HG03575 (cell line): ENCODE measurements around the gene PEPD.
A peak's percentile ranks its signal among the peaks of the same experiment; 100 is the strongest.

Experiments
- ATAC-seq: cut with Tn5 transposase; IDR thresholded peaks from one replicate; pipeline ENCODE4 v1.9.1; 2021; ENCODE audit not compliant: unreplicated experiment, insufficient number of reproducible peaks, low FRiP score; ENCODE audit errors: extremely low read depth

The PEPD gene

DNA sequence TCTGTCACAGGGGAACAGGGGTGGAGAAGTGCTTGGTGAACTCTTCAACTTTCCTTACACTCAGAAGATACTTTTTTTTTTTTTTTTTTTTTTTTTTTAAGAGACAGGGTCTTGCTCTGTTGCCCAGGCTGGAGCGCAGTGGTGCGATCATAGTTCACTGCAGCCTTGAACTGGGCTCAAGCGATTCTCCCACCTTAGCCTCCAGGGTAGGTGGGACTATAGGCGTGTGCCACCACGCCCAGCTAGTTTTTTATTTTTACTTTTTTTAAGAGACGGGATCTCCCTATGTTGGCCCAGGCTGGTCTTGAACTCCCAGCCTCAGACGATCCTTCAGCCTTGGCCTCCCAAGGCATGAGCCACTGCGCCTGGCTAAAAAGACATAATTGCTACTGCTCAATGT is 136.6 kb downstream of the PEPD start:
- ATAC-seq = no peak

DNA sequence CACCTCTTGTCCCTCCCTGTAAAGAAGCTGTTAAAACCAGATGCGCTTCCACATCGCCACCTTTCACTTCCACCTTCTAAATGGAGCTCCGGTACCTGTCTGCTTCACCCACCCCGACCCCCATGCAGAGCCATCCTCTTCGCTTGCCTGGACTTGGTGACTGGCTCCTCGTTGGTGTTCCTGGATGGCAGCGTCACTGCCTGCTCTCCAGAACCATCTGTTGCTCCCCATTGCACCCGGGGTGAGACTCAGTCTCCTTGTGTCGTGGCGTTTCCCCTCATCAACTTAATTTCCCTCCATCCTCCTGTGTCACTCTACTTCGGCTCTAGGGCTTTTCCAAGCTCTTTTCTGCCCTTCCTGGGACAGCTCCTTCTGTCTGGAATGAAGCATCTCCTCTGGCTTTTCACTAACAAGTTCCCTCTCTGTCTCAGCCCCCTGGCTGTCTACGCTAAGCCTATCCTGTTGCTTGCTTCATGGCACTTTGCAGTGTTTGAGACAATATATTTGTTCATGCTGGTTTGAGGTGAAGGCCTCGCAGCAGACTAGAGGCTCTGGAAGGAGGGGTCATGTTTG is 137.8 kb downstream of the PEPD start:
- ATAC-seq = no peak

DNA sequence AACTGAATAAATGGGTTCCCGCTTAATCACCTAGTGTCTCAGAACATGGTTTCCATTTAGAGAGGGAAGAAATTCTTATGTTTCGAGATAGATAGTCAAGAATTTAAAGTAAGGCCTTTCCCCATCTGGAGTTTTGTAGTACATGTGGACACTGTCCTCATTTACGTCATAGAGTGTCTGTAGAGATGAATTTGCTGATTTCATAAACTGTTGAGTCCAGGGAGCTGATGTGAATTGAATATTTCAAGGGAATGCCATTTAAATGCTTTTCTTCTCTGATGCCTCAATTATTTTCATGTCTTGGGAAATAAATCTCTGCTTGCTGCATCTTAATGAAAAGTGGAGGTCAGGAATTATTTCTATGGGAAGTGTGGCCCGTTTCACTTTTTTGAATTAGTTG is 138.6 kb downstream of the PEPD start:
- no peak for ATAC-seq

DNA sequence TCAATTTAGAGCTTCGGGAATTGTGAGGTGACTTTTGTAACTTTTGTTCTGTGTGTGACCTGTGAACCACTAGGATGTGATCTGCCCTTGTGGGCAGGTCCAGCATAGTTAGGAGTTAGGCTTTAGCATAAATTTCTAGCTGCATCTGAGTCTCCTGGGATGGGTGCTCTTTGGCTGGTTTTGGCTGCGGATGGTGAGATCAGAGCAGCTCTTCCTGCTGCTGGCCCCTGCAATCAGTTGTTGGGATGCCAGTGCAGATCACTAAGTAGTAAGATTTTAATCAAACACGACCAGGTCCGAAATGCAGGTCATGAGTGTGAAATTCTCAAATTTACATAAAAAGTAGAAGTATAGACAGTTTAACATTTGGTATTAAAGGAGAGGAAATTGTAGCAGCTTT is 139.6 kb downstream of the PEPD start:
- ATAC-seq = no peak

DNA sequence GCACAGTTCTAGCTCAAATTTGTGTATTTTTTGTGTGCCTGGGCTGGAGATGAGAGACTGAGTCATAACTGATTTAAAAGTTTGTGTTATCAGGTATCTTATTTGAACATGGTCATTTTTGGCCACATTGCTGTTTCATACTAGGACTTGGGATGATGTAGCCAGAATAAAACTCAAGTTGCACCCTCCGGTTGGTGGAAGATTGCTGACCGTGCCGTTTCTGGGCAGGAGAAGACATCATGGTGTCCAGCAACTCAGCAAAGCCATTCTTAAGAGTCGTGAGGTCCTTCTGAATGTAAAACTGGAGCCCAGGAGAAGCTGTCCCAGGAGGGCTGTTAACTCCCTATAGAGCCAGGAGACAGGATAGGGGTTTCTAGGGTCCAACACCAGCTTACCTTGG is 140.5 kb downstream of the PEPD start:
- ATAC-seq = no peak

DNA sequence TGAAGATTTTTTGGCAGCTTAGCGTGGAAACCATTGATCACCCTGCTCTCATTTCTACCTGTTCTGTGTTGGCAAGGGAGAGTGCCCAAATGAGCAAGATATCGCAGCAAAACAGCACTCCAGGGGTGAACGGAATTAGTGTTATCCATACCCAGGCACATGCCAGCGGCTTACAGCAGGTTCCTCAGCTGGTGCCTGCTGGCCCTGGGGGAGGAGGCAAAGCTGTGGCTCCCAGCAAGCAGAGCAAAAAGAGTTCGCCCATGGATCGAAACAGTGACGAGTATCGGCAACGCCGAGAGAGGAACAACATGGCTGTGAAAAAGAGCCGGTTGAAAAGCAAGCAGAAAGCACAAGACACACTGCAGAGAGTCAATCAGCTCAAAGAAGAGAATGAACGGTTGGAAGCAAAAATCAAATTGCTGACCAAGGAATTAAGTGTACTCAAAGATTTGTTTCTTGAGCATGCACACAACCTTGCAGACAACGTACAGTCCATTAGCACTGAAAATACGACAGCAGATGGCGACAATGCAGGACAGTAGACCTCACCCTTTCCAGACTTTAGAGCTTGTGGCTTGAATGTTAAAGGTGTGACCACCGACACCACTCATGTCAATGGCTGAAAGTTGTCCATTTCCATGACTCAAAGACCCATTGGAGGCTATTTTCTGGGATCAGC is 142.3 kb downstream of the PEPD start:
- ATAC-seq = no peak

DNA sequence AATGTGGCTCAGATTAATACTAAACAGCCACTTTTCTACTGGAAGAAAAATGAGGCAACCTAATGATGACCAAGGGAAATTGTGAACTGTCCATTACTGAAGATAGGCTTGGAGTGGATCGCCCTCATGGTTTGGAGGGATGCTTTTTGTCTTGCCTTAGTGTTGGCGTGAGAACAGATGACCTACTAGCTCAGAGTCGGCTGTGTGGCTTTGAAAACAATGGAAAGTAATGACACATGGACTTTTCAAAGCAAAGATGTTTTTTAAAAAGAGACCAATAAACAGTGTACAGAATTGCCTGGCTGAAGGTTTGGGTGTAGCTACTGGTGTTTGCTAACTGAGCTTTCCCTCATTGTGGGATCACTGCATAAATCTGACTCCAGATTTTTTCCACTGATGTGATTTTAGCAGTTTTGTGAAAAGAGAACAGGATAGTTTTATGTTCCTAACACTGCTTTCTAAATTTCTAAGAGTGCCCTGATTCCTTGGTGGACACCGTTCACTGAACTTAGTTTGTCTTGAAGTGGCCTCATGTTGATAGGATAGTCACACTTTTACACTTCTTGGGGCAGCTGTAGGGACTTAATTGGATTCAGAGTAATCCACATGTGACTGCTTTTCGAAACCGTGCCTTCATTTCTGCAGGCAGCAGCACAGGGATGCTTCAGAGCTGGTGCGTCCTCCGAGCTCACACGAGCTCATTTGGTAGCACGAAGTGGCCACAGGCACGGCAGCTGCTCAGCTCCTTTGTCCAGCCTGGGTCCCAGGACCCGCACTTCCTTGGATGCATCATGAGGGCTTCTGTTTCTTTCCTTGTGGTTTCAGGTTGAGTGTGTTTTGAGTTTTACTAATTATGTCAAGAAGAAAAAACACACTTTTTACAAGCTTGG is 143.8 kb downstream of the PEPD start:
- ATAC-seq = no peak

DNA sequence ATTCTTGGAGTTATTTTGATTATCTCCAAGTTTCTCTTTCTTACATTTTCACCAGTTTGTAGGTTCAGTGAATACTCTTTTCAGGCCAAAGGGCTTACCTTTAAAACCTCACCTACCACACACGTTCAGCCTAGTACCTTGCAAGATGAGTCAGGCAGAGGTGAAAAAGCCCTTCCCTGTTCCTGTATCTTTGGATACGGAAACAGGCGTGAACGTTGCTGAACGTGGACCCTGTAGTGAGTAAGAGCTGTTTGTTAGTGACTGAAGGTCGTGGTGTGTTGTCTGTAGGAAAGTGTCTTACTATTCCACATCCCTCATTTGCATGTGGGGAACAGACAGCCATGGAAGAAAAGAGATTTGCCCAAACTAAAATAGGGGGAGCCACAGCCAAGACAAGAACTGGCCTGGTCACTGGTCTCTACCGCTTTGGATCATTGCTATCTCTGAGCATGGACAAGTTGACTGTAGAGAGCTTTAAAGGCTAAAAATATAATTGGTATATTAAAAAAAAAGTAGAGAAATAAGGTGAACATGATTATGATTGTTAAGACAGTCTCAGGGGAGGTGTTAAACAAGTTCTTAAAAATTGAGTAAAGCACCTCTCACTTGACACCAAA is 144.5 kb downstream of the PEPD start:
- ATAC-seq = no peak

DNA sequence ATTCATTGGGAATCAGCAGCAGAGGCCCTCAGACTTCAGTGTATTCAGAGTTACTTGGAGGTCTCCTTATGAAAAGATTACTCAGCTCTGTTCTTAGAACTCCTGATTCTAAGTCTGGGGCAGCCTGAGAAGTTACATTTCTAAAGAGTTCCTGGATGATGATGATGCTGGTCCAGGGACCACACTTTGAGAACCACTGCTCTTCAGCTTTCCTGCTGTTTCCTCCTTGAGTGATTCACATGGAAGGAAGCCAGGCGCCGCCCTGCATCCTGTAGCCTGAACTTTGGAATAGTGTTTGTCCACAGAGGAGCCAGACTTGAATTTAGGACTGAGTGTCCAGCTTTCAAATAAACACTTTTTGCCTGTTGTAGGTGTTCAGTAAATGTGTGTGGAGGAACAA is 145.2 kb downstream of the PEPD start:
- no peak for ATAC-seq

DNA sequence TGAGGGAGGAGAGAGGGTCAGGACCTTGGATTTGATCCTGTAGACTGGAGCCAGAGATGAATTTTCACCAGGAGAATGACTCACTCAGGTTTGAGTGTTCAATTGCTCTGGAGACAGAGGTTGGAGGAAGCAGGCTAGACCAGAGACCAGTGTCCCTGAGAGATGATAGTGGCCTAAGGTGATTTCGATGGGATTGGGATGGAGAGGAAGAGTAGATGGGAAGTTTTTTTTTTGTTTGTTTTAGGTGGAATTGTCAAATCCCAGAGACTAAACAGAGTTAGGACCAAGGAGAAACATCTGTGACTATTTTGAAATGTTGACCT is 145.8 kb downstream of the PEPD start:
- no peak for ATAC-seq

DNA sequence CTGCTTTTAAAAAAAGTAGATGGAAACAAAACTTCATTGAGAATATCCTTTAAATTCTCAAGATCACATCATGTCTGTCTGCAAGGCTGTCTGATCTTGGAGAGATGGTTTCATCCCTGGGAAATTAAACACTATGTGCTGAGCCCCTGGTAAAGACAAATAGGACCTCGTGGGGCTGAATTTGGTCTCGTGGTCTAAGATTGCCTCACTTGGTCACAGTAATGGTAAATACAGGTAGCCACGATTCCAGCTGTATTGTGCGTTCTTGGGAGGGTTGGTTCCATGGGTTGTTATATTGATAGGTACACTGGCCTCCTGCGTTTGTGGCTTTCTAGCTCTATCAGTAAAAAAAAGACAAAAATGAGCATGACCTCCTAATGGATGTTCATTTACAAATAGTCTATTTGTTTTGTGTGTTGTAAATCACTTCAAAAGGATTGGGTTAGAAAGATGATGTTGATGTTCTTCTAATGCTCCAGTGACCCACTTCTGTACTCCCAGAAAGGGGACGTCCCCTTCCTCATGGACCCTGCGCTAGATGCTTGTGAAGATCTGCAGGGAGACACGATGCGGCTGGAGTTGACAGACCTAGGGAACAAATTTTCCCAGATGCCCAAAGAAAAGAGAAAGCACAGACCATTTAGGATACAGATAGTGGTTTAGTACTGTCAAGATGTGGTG is 146.3 kb downstream of the PEPD start:
- no peak for ATAC-seq

DNA sequence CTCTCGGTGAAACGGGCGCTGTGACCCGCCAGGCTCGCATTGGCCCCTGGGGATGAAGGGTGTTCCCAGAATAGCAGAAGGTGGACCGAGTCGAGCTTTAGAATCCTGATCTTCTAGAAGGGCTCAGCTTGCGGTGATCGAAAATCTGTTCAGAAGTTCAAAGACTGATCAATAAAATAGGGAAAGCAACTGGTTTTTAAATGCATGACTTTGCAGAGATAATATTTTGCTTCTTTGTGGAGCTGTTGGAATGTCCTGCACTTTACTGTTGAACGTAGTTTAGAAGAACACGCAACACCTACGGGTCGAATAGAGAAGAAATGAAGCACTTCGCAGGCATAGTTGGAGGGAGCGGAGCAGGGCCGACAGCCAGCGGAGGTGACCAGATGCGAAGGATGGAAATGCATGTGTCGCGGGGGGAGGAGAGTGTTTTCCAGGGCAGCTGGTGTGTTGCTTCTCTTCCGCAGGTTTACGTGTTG is 147.3 kb downstream of the PEPD start:
- ATAC-seq = no peak

DNA sequence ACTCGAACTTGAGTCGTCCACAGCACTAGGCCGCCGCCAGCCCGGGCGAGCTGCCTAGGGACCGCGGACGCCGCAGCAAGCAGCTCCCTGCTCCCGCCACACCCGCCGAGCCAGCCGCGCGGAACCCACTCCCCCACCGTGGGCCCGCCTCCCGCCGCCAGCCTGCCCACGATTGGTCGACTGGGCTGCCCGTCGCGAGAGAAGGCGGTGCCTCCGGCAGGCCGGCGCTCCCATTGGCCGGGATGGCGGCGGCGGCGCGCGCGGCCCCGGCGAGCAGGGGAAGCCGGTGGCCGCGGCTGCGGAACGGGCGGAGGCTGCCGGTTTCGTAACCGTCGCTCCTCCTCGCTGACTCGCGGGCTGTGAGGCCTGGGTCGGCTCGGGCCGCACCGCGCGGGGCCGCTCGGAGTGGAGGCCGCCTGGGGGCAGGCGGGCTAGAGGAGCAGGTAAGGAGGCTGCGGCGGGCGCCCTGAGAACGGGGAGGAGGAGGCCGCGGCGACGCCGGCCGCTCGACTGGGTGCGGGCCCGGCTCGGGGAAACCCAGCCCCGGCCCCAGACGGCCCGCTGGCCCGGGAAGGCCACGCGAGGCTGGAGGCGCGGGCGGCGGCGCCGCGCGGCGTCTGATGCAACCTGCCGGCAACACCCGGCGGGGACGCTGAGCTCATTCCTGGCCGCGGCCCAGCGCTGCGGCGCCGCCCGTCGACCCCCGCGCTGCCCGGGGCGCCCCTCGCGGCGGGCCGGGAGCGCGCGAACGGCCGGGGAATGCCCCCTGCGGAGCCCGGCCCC is 147.9 kb downstream of the PEPD start, which contains the start of gene CEBPG:
CEBPG (plus strand) TSS at position 257 of the 783 bp plus-strand sequence. CDS start 5,531 bp downstream, outside the sequence.
- ATAC-seq = peak; percentile 46

DNA sequence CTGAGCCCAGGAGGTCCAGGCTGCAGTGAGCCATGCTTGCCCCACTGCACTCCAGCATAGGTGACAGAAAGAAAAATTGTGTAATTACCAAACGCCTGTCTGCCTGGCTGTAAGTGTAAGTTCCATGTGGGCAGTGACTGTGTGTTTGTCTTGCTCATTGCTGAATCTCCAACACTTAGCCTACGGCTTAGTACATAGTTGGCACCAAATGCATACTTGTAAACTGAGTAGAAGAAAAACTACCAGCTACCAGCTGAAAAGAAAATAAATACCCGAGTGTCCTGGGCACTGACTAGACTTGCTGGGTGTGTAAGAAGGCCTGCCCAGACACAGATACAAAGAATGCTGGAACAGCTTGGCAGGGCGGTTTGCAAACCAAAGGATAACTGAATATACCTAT is 150.8 kb downstream of the PEPD start:
- no peak for ATAC-seq

DNA sequence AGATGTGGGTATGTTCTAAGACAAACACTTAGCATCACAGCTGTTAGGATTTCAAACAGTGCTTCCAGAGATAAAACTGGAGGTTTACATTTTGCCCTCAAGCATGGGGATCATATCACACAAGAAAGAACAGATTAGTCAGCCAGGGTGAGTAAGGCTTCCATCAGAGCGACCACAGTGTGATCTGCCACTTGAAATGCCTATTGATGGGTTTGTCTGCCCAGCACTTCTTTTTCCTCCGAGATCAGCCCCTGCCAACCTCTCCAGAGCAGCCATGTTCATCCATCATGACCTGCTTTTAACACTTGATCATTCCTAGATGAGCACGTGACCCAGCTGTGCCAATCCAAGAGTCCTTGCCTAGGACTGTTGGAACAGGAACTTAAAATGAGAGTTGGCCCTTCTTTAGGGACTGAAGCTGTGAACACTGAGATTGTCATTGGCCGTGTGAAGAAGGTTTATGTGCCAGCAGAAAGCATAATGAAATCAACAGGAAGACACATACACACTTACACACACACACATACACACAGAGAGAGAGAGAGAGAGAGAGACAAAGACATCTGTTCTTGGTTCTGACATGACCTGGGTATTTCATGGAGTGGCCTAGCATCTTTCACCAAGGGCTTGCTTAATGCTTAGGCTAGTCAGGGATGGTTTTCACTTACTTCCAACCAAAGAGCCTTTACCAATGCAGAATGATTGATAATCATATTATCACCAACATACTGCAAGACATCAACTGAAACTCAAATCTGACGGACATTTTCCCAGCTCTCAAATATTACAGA is 153.3 kb downstream of the PEPD start:
- ATAC-seq = no peak

DNA sequence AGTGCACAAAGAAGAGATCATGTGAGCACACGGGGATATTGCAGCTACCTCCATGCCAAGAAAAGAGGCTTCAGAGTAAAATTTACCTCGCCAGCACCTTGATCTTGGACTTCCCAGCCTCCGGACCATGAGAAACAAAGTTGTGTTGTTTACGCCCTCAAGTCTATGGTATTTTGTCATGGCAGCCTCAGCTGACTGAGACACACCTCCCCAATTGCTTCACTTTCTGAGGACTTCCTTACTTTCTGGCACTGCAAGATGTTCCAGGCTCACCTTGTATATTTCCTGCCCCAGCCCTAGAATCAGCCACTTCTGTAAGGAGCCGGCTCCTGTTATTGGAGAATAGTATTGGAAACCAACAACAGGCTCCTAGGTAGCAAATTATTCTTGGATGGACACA is 154.7 kb downstream of the PEPD start:
- no peak for ATAC-seq

DNA sequence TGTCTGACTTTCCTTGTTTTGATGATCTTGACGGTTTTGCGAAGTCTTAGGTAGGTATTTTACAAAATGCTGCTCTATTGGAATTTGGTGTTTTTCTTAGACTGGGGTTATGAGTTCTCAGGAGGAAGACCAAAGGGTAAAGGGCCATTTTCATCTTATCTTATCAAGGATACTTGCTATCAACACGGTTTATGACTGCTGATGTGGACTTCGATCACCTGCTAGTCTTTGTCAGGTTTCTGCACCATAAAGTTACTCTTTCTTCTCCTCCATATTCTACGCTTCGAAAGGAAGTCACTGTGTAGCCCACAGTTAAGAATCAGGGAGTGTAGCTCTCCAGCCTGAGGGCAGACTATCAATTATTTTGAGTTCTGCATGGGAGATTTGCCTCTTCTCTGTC is 155.5 kb downstream of the PEPD start:
- no peak for ATAC-seq

DNA sequence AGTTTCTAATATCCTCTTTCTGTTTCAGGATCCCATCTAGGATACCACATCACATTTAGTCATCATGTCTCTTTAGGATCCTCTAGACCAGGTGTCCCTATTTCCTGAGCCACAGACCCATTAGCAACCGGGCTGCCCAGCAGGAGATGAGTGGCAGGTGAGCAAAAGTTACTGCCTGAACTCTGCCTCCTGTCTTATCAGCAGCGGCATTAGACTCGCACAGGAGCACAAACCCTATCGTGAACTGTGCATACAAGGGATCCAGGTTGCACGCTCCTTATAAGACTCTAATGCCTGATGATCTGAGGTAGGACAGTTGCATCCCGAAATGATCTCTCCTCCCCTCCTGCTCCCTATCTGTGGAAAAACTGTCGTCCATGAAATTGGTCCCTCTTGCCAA is 155.9 kb downstream of the PEPD start:
- ATAC-seq = no peak
